HepG2 (cell line): Measurements from ENCODE around the gene TMC8. TPM values are rescaled to one million over a fixed set of nuclear protein-coding genes. Genes with fewer than 3 reads are reported as not detected.
A peak's percentile ranks its signal among the peaks of the same experiment; 100 is the strongest.

Experiments used
- BCLAF1 ChIP-seq: fragments of 450-650 bp; IDR thresholded peaks from 2 replicates; pipeline ENCODE4 v1.6.1; 2017; ENCODE audit warnings: mild to moderate bottlenecking
- FIP1L1 ChIP-seq: fragments of 200-400 bp; formaldehyde crosslinking; IDR thresholded peaks from 2 replicates; pipeline ENCODE4 v1.6.1; 2018; ENCODE audit warnings: low read depth, mild to moderate bottlenecking, low read length, moderate library complexity, borderline replicate concordance; ENCODE audit not compliant: insufficient read depth
- HIC2 ChIP-seq: sonication (generic); formaldehyde crosslinking; IDR thresholded peaks from 2 replicates; pipeline ENCODE4 v1.9.0; 2022; ENCODE audit warnings: low read depth, missing genetic modification reagents
- HNF1B ChIP-seq: sonication (generic); formaldehyde crosslinking; IDR thresholded peaks from 2 replicates; pipeline ENCODE4 v1.5.1; 2020; ENCODE audit warnings: mild to moderate bottlenecking, moderate library complexity, missing genetic modification reagents
- KAT8 ChIP-seq: IDR thresholded peaks from 2 replicates; pipeline ENCODE4 v1.6.1; 2016; ENCODE audit warnings: missing genetic modification reagents, missing compliant biosample characterization
- KDM4B ChIP-seq: sonication (generic); formaldehyde crosslinking; IDR thresholded peaks from 2 replicates; pipeline ENCODE4 v1.4.0; 2020; ENCODE audit warnings: missing genetic modification reagents
- MAFG ChIP-seq: sonication (generic); formaldehyde crosslinking; IDR thresholded peaks from 2 replicates; pipeline ENCODE4 v1.5.1; 2020; ENCODE audit warnings: mild to moderate bottlenecking, missing genetic modification reagents
- MBD4 ChIP-seq: IDR thresholded peaks from 2 replicates; pipeline ENCODE4 v1.6.1; 2012; ENCODE audit warnings: low read length, inconsistent platforms, borderline replicate concordance
- MED1 ChIP-seq: sonication (generic); formaldehyde crosslinking; IDR thresholded peaks from 2 replicates; pipeline ENCODE4 v1.4.0; 2020; ENCODE audit warnings: missing genetic modification reagents
- NAIF1 ChIP-seq: sonication (generic); formaldehyde crosslinking; IDR thresholded peaks from 2 replicates; pipeline ENCODE4 v1.5.0; 2020; ENCODE audit warnings: mild to moderate bottlenecking, missing genetic modification reagents, borderline replicate concordance
- NR2C2 ChIP-seq: sonication (generic); formaldehyde crosslinking; IDR thresholded peaks from 2 replicates; pipeline ENCODE4 v1.4.0; 2020; ENCODE audit warnings: missing genetic modification reagents, mild to moderate bottlenecking, moderate library complexity, borderline replicate concordance
- RXRA ChIP-seq: sonication (generic); formaldehyde crosslinking; IDR thresholded peaks from 2 replicates; pipeline ENCODE4 v1.5.1; 2020; ENCODE audit warnings: missing genetic modification reagents
- RXRB ChIP-seq: IDR thresholded peaks from 2 replicates; pipeline ENCODE4 v1.6.1; 2016; ENCODE audit warnings: borderline replicate concordance, missing genetic modification reagents, missing compliant biosample characterization
- UBTF ChIP-seq: sonication (generic); formaldehyde crosslinking; IDR thresholded peaks from 2 replicates; pipeline ENCODE4 v1.4.0; 2020; ENCODE audit warnings: mild to moderate bottlenecking, missing genetic modification reagents
- ZBTB34 ChIP-seq: sonication (generic); formaldehyde crosslinking; IDR thresholded peaks from 2 replicates; pipeline ENCODE4 v1.8.0; 2022; ENCODE audit warnings: mild to moderate bottlenecking, missing genetic modification reagents
- ZKSCAN1 ChIP-seq: fragments of 150-350 bp; IDR thresholded peaks from 2 replicates; pipeline ENCODE4 v1.6.1; 2014; ENCODE audit warnings: low read length
- ZNF30 ChIP-seq: sonication (generic); formaldehyde crosslinking; IDR thresholded peaks from 2 replicates; pipeline ENCODE4 v1.5.0; 2020; ENCODE audit warnings: mild to moderate bottlenecking, missing genetic modification reagents
- ZNF607 ChIP-seq: sonication (generic); formaldehyde crosslinking; IDR thresholded peaks from 2 replicates; pipeline ENCODE4 v1.5.1; 2020; ENCODE audit warnings: missing genetic modification reagents, mild to moderate bottlenecking, borderline replicate concordance
- ZNF616 ChIP-seq: sonication (generic); formaldehyde crosslinking; IDR thresholded peaks from 2 replicates; pipeline ENCODE4 v1.5.0; 2020; ENCODE audit warnings: low read depth, mild to moderate bottlenecking, missing genetic modification reagents
- polyA plus RNA-seq, 8 experiments: library from polyadenylated mRNA; depleted of rRNA in 3 of 8; stranded (reverse) in 7 of 8; unstranded in 1 of 8; fragments of >200 nt; fragmentation: Illumina TruSeq in 4 of 8; extraction: Trizol in 4 of 8; gene quantifications; 2 replicates each; pipeline versions ENCODE4 v1.2.1 to v1.2.3, GENCODE V29; 2011 to 2016; ENCODE audit warnings: low read depth in 4 of 8, missing spikeins in 1 of 8, mixed read lengths in 1 of 8; ENCODE audit not compliant: insufficient read depth in 1 of 8
- total RNA-seq, 5 experiments: library from RNA; depleted of rRNA; stranded (reverse); fragments of >200 nt; fragmentation: Illumina TruSeq; extraction: Trizol; gene quantifications; 2 replicates each; pipeline ENCODE4 v1.2.3, GENCODE V29; 2016; ENCODE audit warnings: low read depth in 1 of 5

Gene TMC8
- total and polyA plus RNA-seq, 2 of the 13 experiments (the other 11 are each of a cell fraction or from before 2014, with no cell fraction given): 0.53 to 7.8 TPM

- TF ChIP-seq UBTF (CRISPR knock-in tag) (peak; percentile 50; the same call in 1 of the 2 replicates), HIC2 (CRISPR knock-in tag) (0 out of 2 replicates have a peak, but pooled peaks have one; percentile 50), ZBTB34 (CRISPR knock-in tag) (no peak), HNF1B (CRISPR knock-in tag) (peak; percentile 89), RXRB (CRISPR knock-in tag) (peak; percentile 21; the same call in 1 of the 2 replicates), NAIF1 (CRISPR knock-in tag) (no peak), KDM4B (no peak), ZNF607 (CRISPR knock-in tag) (peak; percentile 68; the same call in 1 of the 2 replicates), MED1 (CRISPR knock-in tag) (no peak; the same call in 1 of the 2 replicates), FIP1L1 (no peak), BCLAF1 (no peak), ZKSCAN1 (no peak), ZNF616 (CRISPR knock-in tag) (0 out of 2 replicates have a peak, but pooled peaks have one; percentile 39), NR2C2 (CRISPR knock-in tag) (peak; percentile 90), MAFG (CRISPR knock-in tag) (no peak), MBD4 (no peak), ZNF30 (CRISPR knock-in tag) (no peak), KAT8 (CRISPR knock-in tag) (no peak), RXRA (CRISPR knock-in tag) (peak; percentile 69)
These were observed 17.9 kb downstream of the TMC8 start (continued) for GRCh38 chr17:78148286-78149016.
